GM15510 (cell line): ENCODE measurements around the gene SMAP1.

Source experiments
- POLR2A ChIP-seq: IDR thresholded peaks from 3 replicates; pipeline ENCODE4 v1.6.1; 2011; ENCODE audit warnings: borderline replicate concordance; ENCODE audit not compliant: insufficient read length; ENCODE audit errors: extremely low read depth

Gene SMAP1

DNA sequence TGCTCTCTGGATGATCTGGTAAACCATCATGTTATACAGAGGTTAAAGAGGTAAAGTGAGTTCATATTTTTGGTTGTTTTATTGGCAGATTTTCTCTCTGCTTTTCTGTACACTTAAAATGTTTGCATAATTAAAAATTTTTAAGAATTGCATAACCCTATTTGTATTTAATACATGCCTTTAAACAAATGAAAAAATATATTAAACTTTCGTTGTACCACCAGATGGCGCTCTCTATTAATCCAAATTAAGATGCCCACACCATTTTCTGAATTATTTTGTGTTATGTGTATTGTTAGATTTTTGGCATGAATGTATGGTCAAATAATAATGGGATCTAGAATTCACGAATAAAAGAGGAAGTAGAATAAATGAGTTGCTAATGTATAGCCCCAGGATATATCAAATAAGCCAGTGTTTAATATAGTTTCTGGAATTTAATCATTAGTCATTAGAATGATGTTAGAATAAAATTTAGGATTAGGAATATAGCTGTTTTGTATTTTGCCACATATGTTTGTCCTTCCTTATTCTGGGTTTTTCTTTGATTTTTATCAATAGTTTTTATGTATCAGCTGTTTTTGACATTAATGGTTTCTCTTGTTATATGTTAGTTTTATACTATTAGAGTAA is 38.9 kb downstream of the SMAP1 start:
- TF ChIP-seq POLR2A: no peak

DNA sequence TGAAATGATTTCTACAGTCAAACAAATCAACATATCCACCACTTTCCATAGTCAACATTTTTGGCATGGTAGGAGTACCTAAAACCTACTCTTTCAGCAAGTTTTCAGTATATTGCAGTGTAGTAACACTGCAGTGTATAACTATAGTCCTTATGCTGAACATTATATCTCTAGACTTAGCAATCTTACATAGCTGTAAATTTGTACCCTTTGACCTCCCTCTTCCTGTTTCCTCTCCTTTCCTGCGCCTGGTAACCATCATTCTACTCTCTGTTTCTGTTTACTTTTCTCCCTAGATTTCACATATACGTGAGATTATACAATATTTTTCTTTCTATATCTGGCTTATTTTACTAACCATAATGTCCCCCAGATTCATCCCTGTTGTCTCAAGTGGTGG is 40.2 kb downstream of the SMAP1 start:
- no peak for TF ChIP-seq POLR2A

- no peak for TF ChIP-seq POLR2A
Measured at GRCh38 chr6:70708448-70708847, 40.8 kb downstream of the SMAP1 start.

DNA sequence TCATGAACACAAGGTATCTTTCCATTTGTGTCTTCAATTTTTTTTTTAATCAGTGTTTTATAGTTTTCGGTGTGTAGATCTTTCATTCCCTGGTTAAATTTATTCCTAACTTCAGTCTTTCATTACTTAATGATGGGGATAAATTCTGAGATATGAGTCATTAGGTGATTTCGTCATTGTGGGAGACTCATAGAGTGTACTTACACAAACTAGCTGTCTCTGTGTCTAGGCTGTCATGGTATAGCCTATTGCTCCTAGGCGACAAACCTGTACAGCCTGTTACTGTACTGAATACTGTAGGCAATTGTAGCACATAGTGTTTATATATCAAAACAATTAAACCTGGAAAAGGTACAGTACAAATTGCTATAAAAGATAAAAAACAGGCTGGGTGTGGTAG is 42.1 kb downstream of the SMAP1 start:
- TF ChIP-seq POLR2A: no peak

GRCh38 chr6:70714716-70715257 is 47.1 kb downstream of the SMAP1 start:
- TF ChIP-seq POLR2A: no peak

DNA sequence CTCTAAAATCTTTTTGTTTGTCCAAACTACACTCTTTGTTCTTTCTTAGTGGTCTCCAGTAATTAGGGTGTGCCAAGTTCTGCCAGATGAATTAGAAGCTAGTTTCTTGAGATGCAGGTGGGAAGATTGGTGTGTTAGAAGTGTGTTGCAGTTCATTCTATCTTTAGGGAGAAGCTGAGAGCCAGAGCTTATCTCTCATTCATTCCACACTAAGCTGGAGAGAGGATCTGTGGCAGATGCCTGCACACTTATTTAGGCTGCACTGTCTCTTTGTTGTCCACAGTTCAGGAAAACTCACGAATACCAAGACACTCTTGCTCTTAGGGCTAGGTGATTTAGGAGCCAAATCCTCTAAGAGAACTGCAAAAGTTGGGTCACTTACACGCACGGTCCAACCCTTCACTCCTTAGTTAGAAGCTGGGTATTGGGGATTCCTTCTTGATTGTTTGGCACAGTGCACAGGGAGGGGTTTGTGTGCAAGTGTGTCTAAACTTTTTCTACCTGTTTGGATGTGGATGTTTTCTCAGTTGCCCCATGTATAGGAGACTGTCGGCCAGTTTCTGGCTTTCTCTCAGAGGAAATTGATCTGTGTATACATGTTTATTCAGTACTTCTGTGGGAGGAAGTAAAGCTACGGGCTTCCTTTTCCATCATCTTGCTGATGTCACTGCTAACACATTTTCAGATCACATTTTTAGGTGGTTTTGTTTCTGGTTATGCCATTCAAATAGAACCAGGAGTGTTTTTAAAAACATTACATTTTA is 49.5 kb downstream of the SMAP1 start:
- no peak for TF ChIP-seq POLR2A

GRCh38 chr6:70724524-70724923 is 56.8 kb downstream of the SMAP1 start:
- TF ChIP-seq POLR2A: no peak

GRCh38 chr6:70725817-70726415 is 58.2 kb downstream of the SMAP1 start:
- no peak for TF ChIP-seq POLR2A

DNA sequence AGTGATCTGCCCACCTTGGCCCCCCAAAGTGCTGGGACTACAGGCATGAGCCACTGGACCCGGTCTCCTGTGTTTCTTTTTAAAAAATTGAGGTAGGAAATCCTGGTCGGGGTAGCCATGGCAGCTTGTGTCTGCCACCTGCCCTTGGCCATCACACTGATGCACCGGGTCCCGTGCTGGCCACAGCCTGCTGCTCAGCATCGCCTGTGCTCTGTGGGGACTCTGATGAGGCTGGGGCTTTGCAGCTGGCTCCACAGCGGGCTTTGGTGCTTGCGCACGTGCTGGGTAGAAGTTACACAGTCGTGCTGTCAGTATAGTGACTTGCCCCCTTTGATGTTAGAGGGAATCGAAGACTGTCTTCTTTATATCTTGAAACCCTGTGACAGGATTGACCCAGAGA is 66.7 kb downstream of the SMAP1 start:
- TF ChIP-seq POLR2A: no peak

DNA sequence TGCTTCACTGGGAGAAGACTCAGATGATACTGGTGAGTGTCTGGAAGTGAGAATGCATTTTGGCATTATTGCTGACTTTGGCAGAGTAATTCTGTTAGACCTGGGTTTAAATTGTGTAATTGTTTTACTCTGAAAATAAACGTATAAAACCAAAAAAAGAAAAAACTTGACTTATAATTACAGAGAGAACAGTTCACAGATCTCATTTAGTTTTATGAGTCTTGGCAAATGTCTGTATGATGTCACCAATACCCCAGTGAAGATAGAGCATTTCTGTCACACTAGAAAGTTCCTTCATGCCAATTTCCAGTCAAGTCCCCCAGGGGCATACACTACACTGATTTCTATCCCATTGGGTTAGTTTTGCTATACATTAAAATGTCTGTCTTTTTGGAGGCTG is 67.3 kb downstream of the SMAP1 start:
- no peak for TF ChIP-seq POLR2A

GRCh38 chr6:70735513-70735912 is 67.8 kb downstream of the SMAP1 start:
- no peak for TF ChIP-seq POLR2A

GRCh38 chr6:70738028-70738427 is 70.3 kb downstream of the SMAP1 start:
- TF ChIP-seq POLR2A: no peak

DNA sequence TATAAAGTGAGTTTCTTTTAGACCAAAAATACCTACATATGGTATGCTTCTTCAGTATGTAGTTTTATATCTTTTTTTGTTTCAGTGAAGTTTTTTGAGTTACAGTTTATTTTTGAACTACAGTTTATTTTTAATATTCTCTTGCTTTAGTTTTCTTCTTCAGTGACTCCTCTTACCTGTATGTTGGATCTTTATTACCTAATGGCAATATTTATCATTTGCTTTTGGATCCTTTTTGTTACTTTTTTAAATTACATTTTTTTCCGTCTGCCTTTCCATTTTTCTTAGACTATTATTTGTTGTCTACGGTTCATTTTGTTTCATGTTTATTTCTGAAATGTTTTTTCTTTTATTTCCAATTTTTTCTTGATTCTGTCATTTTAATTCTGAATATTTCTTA is 71.9 kb downstream of the SMAP1 start:
- TF ChIP-seq POLR2A: no peak

DNA sequence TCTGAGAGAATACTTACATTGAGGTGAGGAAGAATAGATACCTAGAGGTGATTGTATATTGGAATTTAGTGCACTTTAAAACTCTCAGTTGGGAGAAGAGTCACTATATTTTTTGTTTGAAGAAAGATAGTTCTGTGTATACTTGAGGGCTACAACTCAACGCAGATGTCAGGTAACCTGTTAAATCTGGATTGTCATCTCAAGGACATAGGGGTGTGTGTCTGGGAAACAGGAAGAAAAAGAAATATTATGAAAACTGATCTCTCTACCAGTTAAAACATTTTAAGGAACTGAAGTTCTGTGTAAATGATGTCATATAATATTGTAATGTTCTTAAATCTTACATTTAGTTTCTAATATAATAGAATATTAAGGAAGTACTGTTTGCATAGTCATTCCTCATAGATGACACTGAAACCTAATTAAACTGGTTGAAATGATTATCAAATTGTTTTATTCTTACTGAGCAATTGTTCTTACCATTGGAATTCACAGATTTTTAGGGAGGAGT is 86.2 kb downstream of the SMAP1 start:
- no peak for TF ChIP-seq POLR2A

DNA sequence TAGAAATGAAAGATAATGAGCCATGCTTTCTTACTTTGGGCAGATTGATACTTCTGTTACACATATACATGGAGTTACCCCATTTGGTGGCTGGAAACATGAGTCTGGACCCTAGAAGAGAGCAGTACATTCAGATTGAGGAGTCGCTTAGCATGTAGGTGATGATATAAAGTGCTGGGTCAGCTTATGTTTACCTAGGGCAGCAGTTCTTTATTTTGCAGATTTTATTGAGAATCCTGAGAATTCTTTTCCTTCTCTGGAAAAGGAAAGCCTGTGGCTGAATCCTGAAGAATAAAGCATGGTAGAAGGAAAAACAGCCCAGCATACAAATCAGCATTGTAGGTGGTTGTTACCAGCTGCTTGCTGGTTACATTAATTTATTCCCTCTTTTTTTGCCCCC is 91.2 kb downstream of the SMAP1 start:
- TF ChIP-seq POLR2A: no peak
